AG08395 (cell line): Measurements from ENCODE around the gene SSUH2.
"Not testable (repeated sequence)": the region's sequence is repeated elsewhere in the genome, so short reads cannot be mapped to it uniquely, and the experiment has no call there.

Source experiments
- DNase-seq: peaks from one replicate; pipeline ENCODE4 v3.0.0; 2012; ENCODE audit warnings: mixed read lengths, low spot score

The SSUH2 gene

DNA sequence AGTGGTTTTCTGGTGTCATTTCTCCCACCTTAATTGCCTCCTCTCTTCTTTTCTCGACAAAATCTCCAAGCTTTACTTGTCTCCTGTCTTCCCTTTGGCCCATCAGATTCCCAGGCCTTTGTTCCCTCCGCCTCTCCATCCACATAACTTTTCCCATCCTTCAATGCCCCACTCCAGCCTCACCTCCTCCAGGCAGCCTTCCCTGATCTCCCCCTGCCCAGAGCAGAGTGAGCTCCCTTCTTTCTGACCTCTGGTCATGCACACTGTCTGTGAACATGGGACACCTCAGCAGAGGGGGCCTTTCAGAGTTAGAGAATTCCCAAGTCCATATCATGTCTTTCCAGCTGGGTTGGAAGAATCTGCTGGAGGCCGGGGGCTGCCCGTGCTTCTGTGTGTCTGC is 14.6 kb upstream of the SSUH2 start:
- DNase-seq: no peak

GRCh38 chr3:8658306-8659212 is 14.0 kb upstream of the SSUH2 start:
- DNase-seq: no peak

- no peak for DNase-seq
Observed at GRCh38 chr3:8657804-8658305, 13.3 kb upstream of the SSUH2 start.

GRCh38 chr3:8656240-8656639 is 11.6 kb upstream of the SSUH2 start:
- no peak for DNase-seq

DNA sequence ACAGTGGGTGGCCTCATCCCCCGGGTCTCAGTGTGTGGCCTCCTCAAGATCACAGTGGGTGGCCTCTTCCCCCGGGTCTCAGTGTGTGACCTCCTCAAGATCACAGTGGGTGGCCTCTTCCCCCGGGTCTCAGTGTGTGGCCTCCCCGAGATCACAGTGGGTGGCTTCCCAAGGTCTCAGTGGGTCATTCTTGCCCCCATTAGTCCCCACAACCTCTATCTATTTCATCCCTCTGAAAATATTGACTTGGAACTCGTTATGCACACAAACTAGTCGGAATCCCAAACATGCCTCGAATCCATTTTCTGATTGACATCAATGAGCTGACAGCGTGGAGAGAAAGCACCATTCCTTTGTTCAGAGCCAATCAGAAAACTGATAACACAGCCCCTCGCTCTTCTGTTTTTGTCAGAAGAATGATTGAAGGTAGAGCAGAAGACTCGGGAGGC is 10.8 kb upstream of the SSUH2 start:
- DNase-seq: no peak

DNA sequence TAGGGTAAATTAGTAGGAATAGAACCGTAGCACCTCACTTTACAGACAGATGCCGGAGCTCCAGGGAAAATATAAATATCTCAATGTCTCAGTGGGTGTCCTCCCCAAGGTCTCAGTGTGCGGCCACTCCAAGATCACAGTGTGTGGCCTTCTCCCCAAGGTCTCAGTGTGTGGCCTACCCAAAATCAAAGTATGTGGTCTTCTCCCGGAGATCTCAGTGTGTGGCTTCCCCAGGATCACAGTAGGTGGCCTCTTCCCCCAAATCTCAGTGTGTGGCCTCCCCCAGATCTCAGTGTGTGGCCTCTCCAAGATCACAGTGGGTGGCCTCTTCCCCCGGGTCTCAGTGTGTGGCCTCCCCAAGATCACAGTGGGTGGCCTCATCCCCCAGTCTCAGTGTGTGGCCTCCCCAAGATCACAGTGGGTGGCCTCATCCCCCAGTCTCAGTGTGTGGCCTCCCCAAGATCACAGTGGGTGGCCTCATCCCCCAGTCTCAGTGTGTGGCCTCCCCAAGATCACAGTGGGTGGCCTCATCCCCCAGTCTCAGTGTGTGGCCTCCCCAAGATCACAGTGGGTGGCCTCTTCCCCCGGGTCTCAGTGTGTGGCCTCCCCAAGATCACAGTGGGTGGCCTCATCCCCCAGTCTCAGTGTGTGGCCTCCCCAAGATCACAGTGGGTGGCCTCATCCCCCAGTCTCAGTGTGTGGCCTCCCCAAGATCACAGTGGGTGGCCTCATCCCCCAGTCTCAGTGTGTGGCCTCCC is 10.2 kb upstream of the SSUH2 start:
- not testable (repeated sequence) for DNase-seq

- no peak for DNase-seq
Observed at GRCh38 chr3:8653800-8654408, 9.3 kb upstream of the SSUH2 start.

GRCh38 chr3:8652324-8652987 is 7.9 kb upstream of the SSUH2 start:
- DNase-seq: no peak

- no peak for DNase-seq
Observed at GRCh38 chr3:8651418-8652323, 7.1 kb upstream of the SSUH2 start.

- DNase-seq: no peak
Observed at GRCh38 chr3:8650583-8651416, 6.2 kb upstream of the SSUH2 start.

DNA sequence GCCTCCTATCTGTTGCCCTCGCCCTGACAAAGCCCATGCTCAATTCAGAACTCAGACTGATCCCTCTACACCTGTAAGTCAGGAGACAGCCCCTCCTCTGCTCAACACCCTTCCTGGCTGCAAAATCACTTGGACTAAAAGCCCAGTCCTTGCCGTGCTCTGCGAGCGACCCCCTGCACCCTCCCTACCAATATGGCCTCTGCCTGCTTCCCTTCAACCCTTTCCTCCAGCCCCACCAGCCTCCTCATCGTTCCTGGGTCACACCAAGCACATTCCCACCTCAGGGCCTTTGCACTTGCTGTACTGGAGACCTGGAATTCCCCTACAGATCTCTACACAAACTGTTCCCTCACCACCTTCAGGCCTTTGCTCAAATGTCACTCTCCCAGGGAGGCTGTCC is 5.2 kb upstream of the SSUH2 start:
- no peak for DNase-seq

- DNase-seq: no peak
Observed at GRCh38 chr3:8648909-8649741, 4.5 kb upstream of the SSUH2 start.

- DNase-seq: no peak
Observed at GRCh38 chr3:8647137-8647985, 2.8 kb upstream of the SSUH2 start.

- no peak for DNase-seq
Observed at GRCh38 chr3:8646313-8646938, 1.8 kb upstream of the SSUH2 start.

GRCh38 chr3:8645712-8646111 is 1.1 kb upstream of the SSUH2 start:
- no peak for DNase-seq

- no peak for DNase-seq
Observed at GRCh38 chr3:8643693-8644365, 769 bp downstream of the SSUH2 start.

GRCh38 chr3:8642001-8642400 is 2.6 kb downstream of the SSUH2 start:
- DNase-seq: no peak
